Mononuclear cell (primary cell): ENCODE data around the gene SDC3. TPM values are rescaled to one million over a fixed set of nuclear protein-coding genes. Genes with fewer than 3 reads are reported as not detected.
"Not testable (repeated sequence)": the region's sequence is repeated elsewhere in the genome, so short reads cannot be mapped to it uniquely, and the experiment has no call there.

Source experiments
- H3K27me3 ChIP-seq: 2 replicates; pipeline ENCODE4 v1.6.0; 2011; ENCODE audit warnings: low read length, control low read depth; ENCODE audit not compliant: insufficient read depth
- H3K4me1 ChIP-seq: 2 replicates; pipeline ENCODE4 v1.5.1; 2011; ENCODE audit warnings: mild to moderate bottlenecking, low read length, control low read depth; ENCODE audit not compliant: insufficient read depth
- H3K4me3 ChIP-seq: 2 replicates; pipeline ENCODE4 v1.5.1; 2011; ENCODE audit warnings: mild to moderate bottlenecking, low read length, moderate library complexity
- H3K9me3 ChIP-seq: 2 replicates; pipeline ENCODE4 v1.5.1; 2011; ENCODE audit warnings: low read depth, mild to moderate bottlenecking, control low read depth, low read length
- total RNA-seq: library from RNA; depleted of rRNA; stranded (reverse); fragments of >200 nt; gene quantifications from one replicate; pipeline ENCODE4 v1.2.3, GENCODE V29; 2012

SDC3 gene
- total RNA-seq, 1 donor, result 0.73 TPM

- H3K9me3 ChIP-seq, result no peaks in the 10 kb centered on the region
- peaks cover 4% of the 10 kb centered on the region for H3K4me1 ChIP-seq
- H3K4me3 ChIP-seq, result no peak overlapping the region
- H3K27me3 ChIP-seq, result no peaks in the 10 kb centered on the region
Measured at GRCh38 chr1:30868833-30869435, 39.6 kb downstream of the SDC3 start.

GRCh38 chr1:30868057-30868456 is 40.5 kb downstream of the SDC3 start:
- not testable (repeated sequence) for H3K4me3 ChIP-seq, H3K9me3 ChIP-seq, H3K4me1 ChIP-seq, H3K27me3 ChIP-seq

- Histone ChIP-seq H3K27me3 (no peaks in the 10 kb centered on the region), H3K4me3 (no peak overlapping the region), H3K9me3 (no peaks in the 10 kb centered on the region), H3K4me1 (peaks cover 4% of the 10 kb centered on the region)
Measured at GRCh38 chr1:30867537-30867936, 41.0 kb downstream of the SDC3 start.

- H3K9me3 ChIP-seq, result no peaks in the 10 kb centered on the region
- H3K4me1 ChIP-seq, result peaks cover 4% of the 10 kb centered on the region
- H3K4me3 ChIP-seq, result no peak overlapping the region
- no peaks in the 10 kb centered on the region for H3K27me3 ChIP-seq
Measured at GRCh38 chr1:30866594-30866993, 42.0 kb downstream of the SDC3 start.

- Histone ChIP-seq H3K4me1 (peaks cover 4% of the 10 kb centered on the region), H3K27me3 (peaks cover 2% of the 10 kb centered on the region), H3K9me3 (no peaks in the 10 kb centered on the region), H3K4me3 (no peak overlapping the region)
Measured at GRCh38 chr1:30864681-30865080, 43.9 kb downstream of the SDC3 start.

GRCh38 chr1:30863858-30864604 is 44.5 kb downstream of the SDC3 start:
- peaks cover 2% of the 10 kb centered on the region for H3K4me1 ChIP-seq
- no peaks in the 10 kb centered on the region for H3K9me3 ChIP-seq
- H3K27me3 ChIP-seq, result peaks cover 2% of the 10 kb centered on the region
- H3K4me3 ChIP-seq, result no peak overlapping the region

GRCh38 chr1:30860320-30860652 is 48.3 kb downstream of the SDC3 start:
- no peak overlapping the region for H3K4me3 ChIP-seq
- no peaks in the 10 kb centered on the region for H3K9me3 ChIP-seq
- peaks cover 2% of the 10 kb centered on the region for H3K27me3 ChIP-seq
- H3K4me1 ChIP-seq, result no peaks in the 10 kb centered on the region

GRCh38 chr1:30857964-30858363 is 50.6 kb downstream of the SDC3 start:
- H3K4me3 ChIP-seq, result no peak overlapping the region
- H3K4me1 ChIP-seq, result no peaks in the 10 kb centered on the region
- H3K9me3 ChIP-seq, result no peaks in the 10 kb centered on the region

GRCh38 chr1:30857062-30857461 is 51.5 kb downstream of the SDC3 start:
- Histone ChIP-seq H3K27me3 (peaks cover 2% of the 10 kb centered on the region), H3K4me1 (no peaks in the 10 kb centered on the region), H3K9me3 (no peaks in the 10 kb centered on the region), H3K4me3 (no peak overlapping the region)

More at GRCh38 chr1:30857964-30858363, 50.6 kb downstream of the SDC3 start:
- peaks cover 2% of the 10 kb centered on the region for H3K27me3 ChIP-seq

- H3K9me3 ChIP-seq, result no peaks in the 10 kb centered on the region
- H3K4me3 ChIP-seq, result no peak overlapping the region
- H3K27me3 ChIP-seq, result peaks cover 2% of the 10 kb centered on the region
- no peaks in the 10 kb centered on the region for H3K4me1 ChIP-seq
Measured at GRCh38 chr1:30856260-30856790, 52.2 kb downstream of the SDC3 start.

- Histone ChIP-seq H3K4me1 (no peaks in the 10 kb centered on the region), H3K4me3 (no peak overlapping the region), H3K27me3 (no peaks in the 10 kb centered on the region), H3K9me3 (no peaks in the 10 kb centered on the region)
Measured at GRCh38 chr1:30855686-30856259, 52.8 kb downstream of the SDC3 start.

- no peaks in the 10 kb centered on the region for H3K4me1 ChIP-seq
- H3K4me3 ChIP-seq, result no peak overlapping the region
- H3K9me3 ChIP-seq, result no peaks in the 10 kb centered on the region
- H3K27me3 ChIP-seq, result peaks cover under 1% of the 10 kb centered on the region
Measured at GRCh38 chr1:30853350-30853749, 55.2 kb downstream of the SDC3 start.

- no peaks in the 10 kb centered on the region for H3K9me3 ChIP-seq
- H3K4me3 ChIP-seq, result no peak overlapping the region
- H3K27me3 ChIP-seq, result peaks cover 9% of the 10 kb centered on the region
- no peaks in the 10 kb centered on the region for H3K4me1 ChIP-seq
Measured at GRCh38 chr1:30852026-30852425, 56.5 kb downstream of the SDC3 start.

GRCh38 chr1:30851286-30851685 is 57.3 kb downstream of the SDC3 start:
- Histone ChIP-seq H3K27me3 (peaks cover 10% of the 10 kb centered on the region), H3K4me1 (no peaks in the 10 kb centered on the region), H3K4me3 (no peak overlapping the region), H3K9me3 (no peaks in the 10 kb centered on the region)

- Histone ChIP-seq H3K27me3 (peaks cover 17% of the 10 kb centered on the region), H3K9me3 (no peaks in the 10 kb centered on the region), H3K4me3 (no peak overlapping the region), H3K4me1 (no peaks in the 10 kb centered on the region)
Measured at GRCh38 chr1:30850607-30851006, 58.0 kb downstream of the SDC3 start.
